ENCODE results near the gene HCN2. TPM values are rescaled to one million over a fixed set of nuclear protein-coding genes. Genes with fewer than 3 reads are reported as not detected.

The HCN2 gene
- total RNA-seq, 2 donors from 2014 or later = 0.26 TPM; not detected in 1

DNA sequence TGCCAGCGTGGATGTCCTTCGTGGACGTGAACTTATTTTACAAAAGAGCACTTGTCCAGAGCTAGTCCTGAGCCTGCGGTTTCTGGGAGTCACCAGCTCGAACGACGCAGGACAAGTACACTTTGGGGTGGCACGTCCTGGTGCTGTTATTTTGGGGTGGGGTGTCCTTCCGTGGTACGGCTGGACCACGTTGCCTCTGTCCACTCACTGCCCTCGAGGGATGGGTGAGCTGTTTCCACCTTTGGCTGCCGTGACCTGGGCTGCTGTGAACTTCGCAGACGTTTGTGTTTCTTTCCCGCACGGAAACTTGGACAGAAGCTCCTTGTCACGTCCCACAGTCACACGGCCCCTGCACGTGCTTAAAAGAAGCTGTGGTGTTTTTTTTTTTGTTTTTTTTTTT, 34.9 kb upstream of the HCN2 start:
- Histone ChIP-seq H3K4me3 (no peak overlapping the region), H3K27me3 (peaks cover 0 to 3% of the 10 kb centered on the region in 2 donors), H3K9me3 (no peaks in the 10 kb centered on the region), H3K27ac (no peak overlapping the region), H3K4me1 (peaks cover 3% of the 10 kb centered on the region), H3K36me3 (replicated peaks in 1 of 2; ENCODE audit: insufficient read depth in 1 of 2, low read depth in 2 of 2) (no peaks in the 10 kb centered on the region)
- TF ChIP-seq POLR2A (IDR thresholded peaks at IDR 0.05) = no peak
- TF ChIP-seq, protein P1, sequence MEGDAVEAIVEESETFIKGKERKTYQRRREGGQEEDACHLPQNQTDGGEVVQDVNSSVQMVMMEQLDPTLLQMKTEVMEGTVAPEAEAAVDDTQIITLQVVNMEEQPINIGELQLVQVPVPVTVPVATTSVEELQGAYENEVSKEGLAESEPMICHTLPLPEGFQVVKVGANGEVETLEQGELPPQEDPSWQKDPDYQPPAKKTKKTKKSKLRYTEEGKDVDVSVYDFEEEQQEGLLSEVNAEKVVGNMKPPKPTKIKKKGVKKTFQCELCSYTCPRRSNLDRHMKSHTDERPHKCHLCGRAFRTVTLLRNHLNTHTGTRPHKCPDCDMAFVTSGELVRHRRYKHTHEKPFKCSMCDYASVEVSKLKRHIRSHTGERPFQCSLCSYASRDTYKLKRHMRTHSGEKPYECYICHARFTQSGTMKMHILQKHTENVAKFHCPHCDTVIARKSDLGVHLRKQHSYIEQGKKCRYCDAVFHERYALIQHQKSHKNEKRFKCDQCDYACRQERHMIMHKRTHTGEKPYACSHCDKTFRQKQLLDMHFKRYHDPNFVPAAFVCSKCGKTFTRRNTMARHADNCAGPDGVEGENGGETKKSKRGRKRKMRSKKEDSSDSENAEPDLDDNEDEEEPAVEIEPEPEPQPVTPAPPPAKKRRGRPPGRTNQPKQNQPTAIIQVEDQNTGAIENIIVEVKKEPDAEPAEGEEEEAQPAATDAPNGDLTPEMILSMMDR (IDR thresholded peaks at IDR 0.05) = no peak
- ATAC-seq = no peak
- DNase-seq = no peak
- intact Hi-C loops (cut with DNase I) = no loop called here
- 58 to 62% methylated on average over 18 to 20 of the region's 20 CpGs for WGBS, 2 donors

DNA sequence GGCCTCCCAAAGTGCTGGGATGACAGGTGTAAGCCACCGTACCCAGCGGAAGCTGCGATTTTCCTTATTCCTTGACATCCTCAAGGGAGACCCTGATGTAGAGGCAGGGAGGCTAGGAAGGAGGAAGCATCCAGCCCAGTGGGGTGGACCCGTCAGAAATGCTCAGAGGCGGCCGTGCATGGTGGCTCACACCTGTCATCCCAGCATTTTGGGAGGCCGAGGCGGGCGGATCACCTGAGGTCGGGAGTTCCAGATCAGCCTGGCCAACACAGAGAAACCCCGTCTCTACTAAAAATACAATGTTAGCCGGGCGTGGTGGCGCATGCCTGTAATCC, 34.2 kb upstream of the HCN2 start:
- no peak for DNase-seq
- Histone ChIP-seq H3K4me1 (peaks cover 3% of the 10 kb centered on the region), H3K9me3 (no peaks in the 10 kb centered on the region), H3K27me3 (no peaks in the 10 kb centered on the region), H3K27ac (no peak overlapping the region), H3K4me3 (no peak overlapping the region), H3K36me3 (replicated peaks in 1 of 2; ENCODE audit: insufficient read depth in 1 of 2, low read depth in 2 of 2) (no peaks in the 10 kb centered on the region)
- WGBS, 2 donors = 88 to 92% methylated on average over 13 to 14 of the region's 14 CpGs
- no peak for ATAC-seq
- intact Hi-C loops (cut with DNase I) = no loop called here
- TF ChIP-seq, protein P1 (IDR thresholded peaks at IDR 0.05) = no peak
- TF ChIP-seq POLR2A (IDR thresholded peaks at IDR 0.05) = no peak

DNA sequence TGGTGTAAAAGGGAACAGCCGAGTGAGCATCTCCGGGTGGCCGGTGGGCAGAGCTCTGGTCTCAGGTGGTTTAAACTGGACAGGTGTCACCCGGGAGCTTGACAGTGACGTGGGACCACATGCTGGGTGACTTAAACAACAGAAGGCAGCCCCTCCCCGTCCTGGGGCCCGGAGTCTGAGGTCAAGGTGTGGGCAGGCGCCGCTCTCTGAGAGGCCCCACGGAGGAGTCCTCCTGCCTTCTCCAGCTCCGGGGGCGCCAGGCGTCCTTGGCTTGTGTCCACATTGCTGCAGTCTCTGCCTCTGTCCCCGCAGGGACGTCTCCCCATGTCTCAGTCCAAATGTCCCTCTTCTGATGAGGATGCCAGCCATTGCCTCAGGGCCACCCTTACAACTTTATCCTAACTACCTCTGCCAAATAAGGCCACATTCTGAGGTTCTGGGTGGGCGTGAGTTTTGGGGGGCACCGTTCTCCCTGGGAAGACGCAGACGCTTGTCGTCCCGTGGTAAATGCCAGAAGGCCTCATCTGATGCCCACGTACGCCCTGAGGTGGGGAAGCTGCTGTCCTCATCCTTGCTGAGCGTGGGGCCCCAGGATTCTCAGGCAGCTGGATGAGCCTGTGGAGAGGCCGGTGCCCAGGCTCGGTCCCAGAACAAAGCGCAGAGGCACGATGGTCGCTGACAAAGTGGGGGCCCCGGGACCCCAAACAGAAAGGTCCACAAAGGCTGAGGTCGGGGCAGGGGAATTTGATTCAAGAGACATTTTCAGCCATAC, 32.9 kb upstream of the HCN2 start:
- ATAC-seq (no peak), DNase-seq (no peak)
- H3K4me1 ChIP-seq = no peaks in the 10 kb centered on the region
- intact Hi-C loops (cut with DNase I) = no loop called here
- no peaks in the 10 kb centered on the region for H3K9me3 ChIP-seq
- H3K36me3 ChIP-seq (replicated peaks in 1 of 2; ENCODE audit: insufficient read depth in 1 of 2, low read depth in 2 of 2) = no peaks in the 10 kb centered on the region
- WGBS, 2 donors = 57 to 66% methylated on average over 6 to 31 of the region's 31 CpGs
- H3K4me3 ChIP-seq = no peak overlapping the region
- H3K27ac ChIP-seq = no peak overlapping the region
- no peaks in the 10 kb centered on the region for H3K27me3 ChIP-seq
- no peak for TF ChIP-seq POLR2A (IDR thresholded peaks at IDR 0.05)
- TF ChIP-seq, protein P1 (IDR thresholded peaks at IDR 0.05) = no peak

- Histone ChIP-seq H3K4me1 (no peaks in the 10 kb centered on the region), H3K36me3 (replicated peaks in 1 of 2; ENCODE audit: insufficient read depth in 1 of 2, low read depth in 2 of 2) (no peaks in the 10 kb centered on the region), H3K27me3 (no peaks in the 10 kb centered on the region), H3K9me3 (no peaks in the 10 kb centered on the region), H3K27ac (no peak overlapping the region), H3K4me3 (no peak overlapping the region)
- WGBS, 2 donors = 54 to 67% methylated on average over 7 to 19 of the region's 21 CpGs
- ATAC-seq (no peak), DNase-seq (no peak)
- TF ChIP-seq, protein P1 (IDR thresholded peaks at IDR 0.05) = no peak
- TF ChIP-seq POLR2A (IDR thresholded peaks at IDR 0.05) = no peak
- intact Hi-C loops (cut with DNase I) = no loop called here
These were observed 30.8 kb upstream of the HCN2 start for GRCh38 chr19:558770-559439.

Data from body of pancreas (tissue), 4 donors.